ENCODE measurements around the gene F2RL2.

F2RL2 gene

DNA sequence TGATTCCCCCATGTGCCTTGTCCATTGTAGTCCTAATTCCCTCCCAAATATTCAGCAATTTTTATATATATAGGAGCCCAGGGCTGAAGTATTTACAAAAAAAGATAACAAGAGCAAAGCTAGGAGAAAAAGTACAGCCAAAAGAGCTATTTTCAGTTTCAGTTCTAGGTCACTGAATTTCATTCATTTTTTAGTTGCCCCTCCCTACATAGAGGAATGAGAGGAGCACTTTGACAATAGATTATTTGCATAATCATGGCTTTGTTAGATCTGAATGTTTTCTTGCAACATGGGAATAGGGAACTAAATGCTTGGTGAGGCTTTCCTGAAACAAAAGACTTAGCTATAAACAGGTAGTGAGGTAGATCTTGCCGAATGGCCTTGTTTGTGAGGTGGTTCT lies 15.3 kb upstream of the F2RL2 start:
- no peak for DNase-seq (ENCODE audit: extremely low spot score)
- ChIA-PET CTCF (interaction anchor here (1.0 to 1.4 kb wide), 3 partner anchors 37 to 94 kb away, joined by 3 to 6 read pairs (median 3); no protein-coding TSS in a partner anchor), POLR2A (no interaction called here)

DNA sequence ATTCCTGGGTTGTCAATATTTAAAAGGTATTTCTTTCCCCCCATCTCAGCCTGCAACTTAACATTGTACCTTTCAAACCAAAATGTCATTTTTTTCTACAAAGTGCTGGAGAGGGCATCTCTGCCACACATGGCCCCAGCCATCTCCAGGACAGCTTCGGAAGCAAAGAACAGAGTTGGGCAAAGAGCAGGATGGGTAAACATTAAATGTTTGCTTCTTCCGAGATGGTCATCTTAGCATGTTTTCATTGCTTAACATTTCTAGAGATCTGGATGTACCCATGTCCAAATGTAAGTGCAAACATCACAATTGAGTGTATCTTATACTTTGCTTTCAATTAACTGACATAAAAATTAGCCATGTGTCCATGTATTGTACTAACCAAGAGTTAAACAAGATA lies 14.3 kb upstream of the F2RL2 start:
- POLR2A ChIA-PET: interaction anchor here (0.6 kb wide), 1 partner anchor 76 kb away, joined by 3 read pairs; no protein-coding TSS in a partner anchor
- TF ChIP-seq SP1 (IDR thresholded peaks at IDR 0.05): no peak
- TF ChIP-seq CTBP1 (IDR thresholded peaks at IDR 0.05; ENCODE audit: borderline replicate concordance): no peak
- TF ChIP-seq HDGF (IDR thresholded peaks at IDR 0.05; ENCODE audit: borderline replicate concordance): no peak
- TF ChIP-seq ZNF384 (IDR thresholded peaks at IDR 0.05): no peak
- no peak for TF ChIP-seq L3MBTL2 (conservative IDR thresholded peaks at IDR 0.05)
- TF ChIP-seq ELF4 (IDR thresholded peaks at IDR 0.05): no peak
- no peak for TF ChIP-seq SUZ12 (IDR thresholded peaks at IDR 0.05)
- TF ChIP-seq ARNT (IDR thresholded peaks at IDR 0.05): no peak
- no peak for TF ChIP-seq LEF1 (IDR thresholded peaks at IDR 0.05; ENCODE audit: borderline replicate concordance)
- no peak for TF ChIP-seq BHLHE40 (IDR thresholded peaks at IDR 0.05; ENCODE audit: borderline replicate concordance)
- TF ChIP-seq, protein P1, sequence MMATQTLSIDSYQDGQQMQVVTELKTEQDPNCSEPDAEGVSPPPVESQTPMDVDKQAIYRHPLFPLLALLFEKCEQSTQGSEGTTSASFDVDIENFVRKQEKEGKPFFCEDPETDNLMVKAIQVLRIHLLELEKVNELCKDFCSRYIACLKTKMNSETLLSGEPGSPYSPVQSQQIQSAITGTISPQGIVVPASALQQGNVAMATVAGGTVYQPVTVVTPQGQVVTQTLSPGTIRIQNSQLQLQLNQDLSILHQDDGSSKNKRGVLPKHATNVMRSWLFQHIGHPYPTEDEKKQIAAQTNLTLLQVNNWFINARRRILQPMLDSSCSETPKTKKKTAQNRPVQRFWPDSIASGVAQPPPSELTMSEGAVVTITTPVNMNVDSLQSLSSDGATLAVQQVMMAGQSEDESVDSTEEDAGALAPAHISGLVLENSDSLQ (IDR thresholded peaks at IDR 0.05): no peak
- no peak for TF ChIP-seq NFRKB (IDR thresholded peaks at IDR 0.05)
- no peak for TF ChIP-seq TARDBP (IDR thresholded peaks at IDR 0.05)
- TF ChIP-seq FOXA1 (IDR thresholded peaks at IDR 0.05): no peak
- no peak for TF ChIP-seq FOXK2 (IDR thresholded peaks at IDR 0.05)
- CTCF ChIA-PET: interaction anchor here (1.0 to 1.4 kb wide), 3 partner anchors 36 to 93 kb away, joined by 3 to 6 read pairs (median 3); no protein-coding TSS in a partner anchor
- DNase-seq (ENCODE audit: extremely low spot score): no peak

More for the DNA sequence above, 15.3 kb upstream of the F2RL2 start:
- TF ChIP-seq CTBP1 (IDR thresholded peaks at IDR 0.05; ENCODE audit: borderline replicate concordance): no peak
- TF ChIP-seq ARNT (IDR thresholded peaks at IDR 0.05): no peak
- TF ChIP-seq, protein P1 (IDR thresholded peaks at IDR 0.05): no peak
- TF ChIP-seq TARDBP (IDR thresholded peaks at IDR 0.05): no peak
- no peak for TF ChIP-seq SUZ12 (IDR thresholded peaks at IDR 0.05)
- TF ChIP-seq BHLHE40 (IDR thresholded peaks at IDR 0.05; ENCODE audit: borderline replicate concordance): no peak
- no peak for TF ChIP-seq FOXA1 (IDR thresholded peaks at IDR 0.05)
- TF ChIP-seq ELF4 (IDR thresholded peaks at IDR 0.05): no peak
- no peak for TF ChIP-seq FOXK2 (IDR thresholded peaks at IDR 0.05)

DNA sequence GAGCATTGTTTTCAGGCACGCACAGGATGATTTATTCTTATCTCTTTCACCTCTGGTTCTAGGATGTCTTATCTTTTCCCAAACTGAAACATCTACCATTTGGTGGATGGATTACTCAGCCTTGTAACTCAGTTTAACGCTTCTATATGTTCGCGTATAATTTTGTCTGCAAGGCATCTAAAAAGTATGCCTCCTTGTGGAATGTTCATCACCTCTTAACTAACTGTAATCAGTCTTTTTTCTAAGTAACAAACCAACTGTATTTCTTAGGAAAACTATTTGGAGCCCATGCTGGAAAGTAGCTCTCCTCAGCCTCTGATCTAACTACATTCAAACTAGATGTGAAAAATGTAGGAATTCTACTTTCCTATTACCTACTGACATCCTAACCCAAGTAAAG lies 11.5 kb upstream of the F2RL2 start:
- CTCF ChIA-PET: no interaction called here
- DNase-seq (ENCODE audit: extremely low spot score): no peak
- POLR2A ChIA-PET: no interaction called here
- TF ChIP-seq SUZ12 (IDR thresholded peaks at IDR 0.05) (no peak), ELF4 (IDR thresholded peaks at IDR 0.05) (no peak), HDGF (IDR thresholded peaks at IDR 0.05; ENCODE audit: borderline replicate concordance) (no peak), SP1 (IDR thresholded peaks at IDR 0.05) (no peak), FOXM1 (IDR thresholded peaks at IDR 0.05; ENCODE audit: borderline replicate concordance) (no peak), LEF1 (IDR thresholded peaks at IDR 0.05; ENCODE audit: borderline replicate concordance) (no peak)

DNA sequence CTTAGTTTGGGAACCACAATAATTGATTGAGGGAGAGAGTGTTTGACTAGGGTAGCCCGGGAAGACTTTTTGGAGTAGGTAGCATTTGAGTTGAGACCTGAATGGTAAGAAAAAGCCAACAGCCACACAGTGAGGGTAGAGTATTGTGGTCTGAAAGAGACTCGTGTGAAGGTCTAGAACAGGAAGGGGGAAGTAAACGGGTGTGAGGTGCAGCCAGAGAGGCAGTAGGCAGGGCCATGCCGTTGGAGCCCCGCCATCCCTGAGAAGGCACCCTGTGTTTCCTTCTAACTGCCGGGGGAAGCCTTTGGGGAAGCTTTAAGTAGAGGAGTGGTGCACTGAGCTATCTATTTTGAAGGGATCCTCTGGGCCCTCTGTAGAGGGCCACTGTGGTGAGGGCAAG lies 3.5 kb upstream of the F2RL2 start:
- POLR2A ChIA-PET: no interaction called here
- TF ChIP-seq L3MBTL2 (conservative IDR thresholded peaks at IDR 0.05) (no peak), ZNF384 (IDR thresholded peaks at IDR 0.05) (no peak), FOXA1 (IDR thresholded peaks at IDR 0.05) (no peak), LEF1 (IDR thresholded peaks at IDR 0.05; ENCODE audit: borderline replicate concordance) (no peak)
- CTCF ChIA-PET: no interaction called here
- no peak for DNase-seq (ENCODE audit: extremely low spot score)

DNA sequence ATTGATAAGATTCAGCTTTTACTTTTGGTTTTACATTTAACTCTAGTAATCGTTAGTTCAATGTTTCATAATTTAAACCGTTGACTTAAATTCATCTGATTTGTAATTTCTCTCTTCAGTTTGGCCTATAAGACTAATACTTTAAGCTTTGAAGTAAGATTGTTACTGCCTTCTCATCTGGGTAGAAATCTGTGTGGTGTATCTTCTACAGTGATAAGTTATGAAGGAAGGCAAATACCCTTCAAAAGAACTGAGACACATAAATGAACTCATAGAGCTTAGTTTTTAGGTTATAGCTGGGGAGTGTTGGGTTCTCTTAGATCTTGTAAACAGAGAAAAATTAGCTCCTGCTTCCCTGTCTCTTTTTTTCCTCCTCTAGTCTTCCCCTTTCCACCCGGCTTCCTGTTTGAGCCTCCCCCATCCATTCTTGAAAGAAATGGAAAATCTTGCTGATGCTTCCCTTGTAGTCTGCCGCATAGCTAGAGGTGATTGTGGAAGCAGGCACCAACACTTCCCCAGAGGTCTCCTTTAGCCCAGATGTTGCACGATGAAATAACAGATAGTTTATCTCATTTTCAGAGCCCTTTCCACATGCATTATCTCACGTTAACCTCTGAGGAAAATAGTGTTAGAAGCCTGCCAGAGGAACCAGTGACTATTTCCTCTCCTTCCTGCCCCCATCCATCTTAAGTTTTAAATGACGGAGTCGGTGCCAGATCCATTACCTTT lies 2.0 kb upstream of the F2RL2 start:
- CTCF ChIA-PET: interaction anchor here (1.0 kb wide), 1 partner anchor 15 kb away, joined by 3 read pairs; no protein-coding TSS in a partner anchor
- POLR2A ChIA-PET: no interaction called here

DNA sequence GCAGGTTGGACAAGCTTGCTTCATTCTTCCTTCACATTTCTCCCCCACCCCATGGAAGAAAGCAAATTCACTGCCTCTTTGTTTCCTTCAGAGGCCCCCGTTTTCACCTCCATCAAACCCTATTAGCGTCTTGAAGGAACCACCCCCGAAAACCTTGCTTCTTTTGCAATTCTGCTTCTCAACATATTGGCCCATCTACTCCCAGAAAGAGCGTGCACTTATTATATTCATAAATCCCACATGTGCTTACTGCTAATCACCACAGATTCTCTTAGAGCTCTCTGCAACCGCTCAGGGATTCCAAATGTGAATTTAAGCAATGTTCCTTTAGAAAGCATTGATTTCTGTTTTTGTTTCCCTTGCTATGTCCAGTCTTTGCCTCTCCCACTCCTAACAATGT lies 1.1 kb downstream of the F2RL2 start:
- POLR2A ChIA-PET: no interaction called here
- no peak for DNase-seq (ENCODE audit: extremely low spot score)
- CTCF ChIA-PET: no interaction called here
- TF ChIP-seq CTBP1 (IDR thresholded peaks at IDR 0.05; ENCODE audit: borderline replicate concordance): no peak
- no peak for TF ChIP-seq L3MBTL2 (conservative IDR thresholded peaks at IDR 0.05)
- no peak for TF ChIP-seq LEF1 (IDR thresholded peaks at IDR 0.05; ENCODE audit: borderline replicate concordance)
- no peak for TF ChIP-seq ARNT (IDR thresholded peaks at IDR 0.05)
- TF ChIP-seq SP1 (IDR thresholded peaks at IDR 0.05): no peak
- no peak for TF ChIP-seq BHLHE40 (IDR thresholded peaks at IDR 0.05; ENCODE audit: borderline replicate concordance)

More for the DNA sequence above, 2.0 kb upstream of the F2RL2 start:
- no peak for DNase-seq (ENCODE audit: extremely low spot score)
- no peak for TF ChIP-seq ARNT (IDR thresholded peaks at IDR 0.05)
- TF ChIP-seq BHLHE40 (IDR thresholded peaks at IDR 0.05; ENCODE audit: borderline replicate concordance): no peak
- TF ChIP-seq, protein P1 (IDR thresholded peaks at IDR 0.05): no peak
- TF ChIP-seq LEF1 (IDR thresholded peaks at IDR 0.05; ENCODE audit: borderline replicate concordance): no peak
- TF ChIP-seq CTBP1 (IDR thresholded peaks at IDR 0.05; ENCODE audit: borderline replicate concordance): no peak
- TF ChIP-seq ELF4 (IDR thresholded peaks at IDR 0.05): no peak
- no peak for TF ChIP-seq ZNF384 (IDR thresholded peaks at IDR 0.05)
- TF ChIP-seq FOXM1 (IDR thresholded peaks at IDR 0.05; ENCODE audit: borderline replicate concordance): no peak
- no peak for TF ChIP-seq NFRKB (IDR thresholded peaks at IDR 0.05)
- no peak for TF ChIP-seq L3MBTL2 (conservative IDR thresholded peaks at IDR 0.05)
- no peak for TF ChIP-seq HDGF (IDR thresholded peaks at IDR 0.05; ENCODE audit: borderline replicate concordance)
- no peak for TF ChIP-seq FOXA1 (IDR thresholded peaks at IDR 0.05)
- TF ChIP-seq SUZ12 (IDR thresholded peaks at IDR 0.05): no peak
- no peak for TF ChIP-seq FOXK2 (IDR thresholded peaks at IDR 0.05)
- TF ChIP-seq SP1 (IDR thresholded peaks at IDR 0.05): no peak
- TF ChIP-seq TARDBP (IDR thresholded peaks at IDR 0.05): no peak
